NCI-H1105 (cell line): ENCODE data around the gene LRRC28.

Source experiments
- DNase-seq: peaks from one replicate; lab custom pipeline; 2025; lab: John Stamatoyannopoulos, UW

The LRRC28 gene

DNA sequence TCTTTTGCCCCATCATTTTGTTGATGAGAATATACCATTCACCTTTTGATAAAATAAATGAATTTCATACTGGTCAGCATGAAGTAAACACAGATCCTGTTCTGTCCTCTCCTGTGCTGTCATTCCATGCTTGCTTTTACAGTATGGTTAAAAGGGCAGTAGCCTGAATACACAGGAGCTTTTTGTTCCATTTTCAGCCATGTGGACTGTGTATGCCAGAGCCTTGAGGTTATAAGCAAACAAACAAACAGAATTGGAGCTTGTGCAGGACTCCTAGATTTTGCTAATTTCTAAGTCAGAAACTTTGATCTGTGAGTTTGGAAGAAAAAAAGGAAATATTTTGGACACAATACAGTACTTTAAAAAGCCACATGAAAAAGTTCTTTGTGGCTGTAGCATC lies 91.9 kb downstream of the LRRC28 start:
- no peak for DNase-seq

- no peak for DNase-seq
Observed at GRCh38 chr15:99343881-99344551, 92.7 kb downstream of the LRRC28 start.

DNA sequence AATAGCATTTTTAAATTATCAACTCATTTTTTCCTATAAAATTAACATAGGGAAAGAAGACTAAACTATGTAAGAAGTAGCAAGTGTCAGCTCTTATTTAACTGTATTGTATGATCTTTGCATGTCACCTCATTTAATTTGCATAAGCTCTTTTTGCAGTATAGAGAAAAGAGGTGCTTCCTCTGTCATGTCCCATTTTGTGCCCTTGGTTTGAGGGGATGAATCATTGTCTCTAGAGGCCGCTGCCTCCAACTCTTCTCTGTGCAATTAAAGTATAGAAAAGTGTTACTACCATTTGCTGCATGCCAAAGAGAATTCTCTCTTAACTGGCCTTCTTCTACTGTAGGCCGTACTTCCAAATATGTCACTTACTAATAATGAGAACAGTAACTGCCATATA lies 93.4 kb downstream of the LRRC28 start:
- no peak for DNase-seq

DNA sequence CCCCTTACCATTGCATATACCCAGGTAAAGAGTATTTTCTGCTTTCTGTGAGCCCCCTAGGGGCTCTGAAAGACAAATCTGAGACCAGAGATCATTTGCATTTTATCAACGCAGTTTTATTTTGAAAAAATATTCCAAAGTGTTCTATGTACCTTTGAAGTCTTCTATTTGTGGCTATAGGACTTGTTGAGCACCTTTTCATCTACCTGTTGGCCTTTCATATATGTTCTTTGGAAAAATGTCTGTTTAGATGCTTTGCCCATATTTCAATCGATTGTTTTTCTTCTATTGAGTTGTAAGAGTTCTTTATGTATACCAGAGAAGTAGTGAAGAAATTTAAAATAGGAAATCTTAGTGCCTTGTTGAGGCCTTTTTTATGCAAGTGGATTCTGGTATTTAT lies 94.0 kb downstream of the LRRC28 start:
- DNase-seq: no peak

- DNase-seq: no peak
Observed at GRCh38 chr15:99345832-99346462, 94.7 kb downstream of the LRRC28 start.

- no peak for DNase-seq
Observed at GRCh38 chr15:99347574-99347973, 96.3 kb downstream of the LRRC28 start.

DNA sequence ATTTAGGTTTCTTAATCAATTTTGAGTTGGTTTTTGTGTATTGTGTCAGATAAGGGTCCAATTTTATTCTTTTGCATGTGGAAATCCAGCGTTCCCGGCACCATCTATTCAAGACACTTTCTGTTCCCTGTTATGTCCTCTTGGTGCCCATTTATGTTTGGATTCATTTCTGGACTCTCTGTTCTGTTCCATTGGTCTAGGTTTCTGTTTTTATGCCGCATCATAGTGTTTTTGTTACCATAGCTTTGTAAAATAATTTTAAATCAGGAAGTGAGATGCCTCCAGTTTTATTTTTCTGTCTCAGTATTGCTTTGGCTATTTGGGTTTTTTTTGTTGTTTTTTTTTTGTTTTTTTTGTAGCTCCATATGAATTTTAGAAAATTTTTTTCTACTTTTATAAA lies 97.1 kb downstream of the LRRC28 start:
- no peak for DNase-seq

DNA sequence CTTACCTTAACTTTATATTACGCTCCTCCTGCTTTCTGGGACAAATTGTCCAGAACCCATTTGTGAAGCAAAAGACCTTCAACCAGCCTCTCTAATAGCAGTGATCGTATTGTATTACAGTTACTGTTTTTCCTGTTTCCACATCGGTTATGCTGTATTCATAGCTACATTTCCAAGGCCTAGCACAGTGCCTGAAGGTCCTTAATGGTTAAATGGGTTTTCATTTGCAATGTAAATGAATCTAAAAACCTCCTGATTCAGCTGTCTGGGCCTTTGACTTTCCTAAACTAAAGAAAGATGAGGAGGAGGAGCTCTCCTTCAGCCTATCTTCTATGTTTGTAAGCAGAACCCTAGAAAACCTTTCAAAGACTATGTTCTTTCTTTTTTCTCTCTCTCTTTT lies 99.1 kb downstream of the LRRC28 start:
- DNase-seq: no peak

DNA sequence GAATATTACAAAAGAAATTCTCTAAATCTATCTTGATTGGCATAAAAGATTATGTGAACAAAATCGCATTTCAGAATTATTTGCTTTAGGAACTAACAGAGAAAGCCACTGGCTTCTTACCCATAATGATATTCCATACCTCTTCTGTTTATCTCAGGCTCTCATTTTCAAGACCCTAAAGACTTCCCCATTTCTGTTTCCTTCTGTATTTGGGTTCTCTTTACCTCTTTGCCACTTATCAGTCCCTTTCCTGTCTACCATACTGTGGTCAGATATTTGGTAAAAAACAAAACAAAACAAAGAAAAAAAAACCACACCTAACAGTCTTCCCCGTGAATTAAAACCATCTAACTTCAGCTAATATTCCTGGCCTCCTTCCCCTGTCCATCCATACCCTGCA lies 108.5 kb downstream of the LRRC28 start:
- no peak for DNase-seq

- no peak for DNase-seq
Observed at GRCh38 chr15:99361545-99362185, 110.4 kb downstream of the LRRC28 start.

DNA sequence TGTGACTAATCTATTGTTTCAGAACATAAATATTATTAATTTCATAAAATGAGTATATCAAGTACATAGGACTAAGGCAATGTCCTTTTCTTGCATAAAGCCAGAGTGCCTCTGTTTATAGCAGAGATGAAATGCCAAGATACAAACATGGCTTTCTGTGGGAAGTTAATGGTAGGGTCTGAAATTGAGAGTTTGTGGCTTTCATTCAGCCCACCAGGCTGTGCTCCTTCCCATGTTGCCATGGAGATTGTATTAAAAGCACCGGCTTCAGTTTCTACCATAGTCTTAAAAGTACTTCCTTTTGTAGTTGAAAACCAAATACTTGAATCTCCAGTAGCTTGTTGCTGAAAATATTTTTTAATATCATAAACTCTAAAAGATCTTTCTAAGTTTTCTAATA lies 114.0 kb downstream of the LRRC28 start:
- DNase-seq: no peak

GRCh38 chr15:99366013-99366412 lies 114.7 kb downstream of the LRRC28 start:
- DNase-seq: no peak

- no peak for DNase-seq
Observed at GRCh38 chr15:99368743-99369142, 117.5 kb downstream of the LRRC28 start.

- DNase-seq: no peak
Observed at GRCh38 chr15:99369196-99369595, 117.9 kb downstream of the LRRC28 start.

GRCh38 chr15:99371180-99372103 lies 120.2 kb downstream of the LRRC28 start:
- DNase-seq: no peak

GRCh38 chr15:99385005-99385669 lies 133.9 kb downstream of the LRRC28 start:
- DNase-seq: no peak

DNA sequence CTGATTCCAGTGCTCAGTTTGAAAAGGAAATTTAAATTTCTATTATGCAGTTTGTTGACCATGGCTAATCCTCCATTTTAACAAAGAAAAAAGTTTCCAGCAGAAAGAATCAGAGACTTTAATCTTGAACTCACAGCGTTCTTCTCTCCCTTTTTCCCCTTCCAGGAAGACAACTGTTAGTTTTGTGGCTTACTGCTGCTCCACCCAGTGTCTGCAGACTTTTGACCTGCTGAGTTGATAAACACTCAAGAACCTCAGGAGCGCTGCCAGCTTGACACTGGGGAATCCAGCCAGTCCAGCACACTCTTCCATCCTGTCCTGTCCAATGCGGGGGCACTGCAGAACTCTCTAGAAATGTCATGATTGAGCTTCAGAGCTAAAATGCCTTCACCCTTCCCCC lies 134.6 kb downstream of the LRRC28 start:
- no peak for DNase-seq

GRCh38 chr15:99386391-99386790 lies 135.1 kb downstream of the LRRC28 start:
- no peak for DNase-seq

- DNase-seq: no peak
Observed at GRCh38 chr15:99387421-99388168, 136.3 kb downstream of the LRRC28 start.

GRCh38 chr15:99390667-99391066 lies 139.4 kb downstream of the LRRC28 start:
- no peak for DNase-seq

GRCh38 chr15:99393641-99394040 lies 142.4 kb downstream of the LRRC28 start:
- no peak for DNase-seq
